Measurements from ENCODE around the gene FIZ1.

Gene FIZ1

GRCh38 chr19:55593096-55593772 is 6.1 kb downstream of the FIZ1 start:
- TF ChIP-seq, protein P1, sequence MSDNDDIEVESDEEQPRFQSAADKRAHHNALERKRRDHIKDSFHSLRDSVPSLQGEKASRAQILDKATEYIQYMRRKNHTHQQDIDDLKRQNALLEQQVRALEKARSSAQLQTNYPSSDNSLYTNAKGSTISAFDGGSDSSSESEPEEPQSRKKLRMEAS (IDR thresholded peaks at IDR 0.05; ENCODE audit: low read depth, low read length), result no peak
- TF ChIP-seq, protein P2, sequence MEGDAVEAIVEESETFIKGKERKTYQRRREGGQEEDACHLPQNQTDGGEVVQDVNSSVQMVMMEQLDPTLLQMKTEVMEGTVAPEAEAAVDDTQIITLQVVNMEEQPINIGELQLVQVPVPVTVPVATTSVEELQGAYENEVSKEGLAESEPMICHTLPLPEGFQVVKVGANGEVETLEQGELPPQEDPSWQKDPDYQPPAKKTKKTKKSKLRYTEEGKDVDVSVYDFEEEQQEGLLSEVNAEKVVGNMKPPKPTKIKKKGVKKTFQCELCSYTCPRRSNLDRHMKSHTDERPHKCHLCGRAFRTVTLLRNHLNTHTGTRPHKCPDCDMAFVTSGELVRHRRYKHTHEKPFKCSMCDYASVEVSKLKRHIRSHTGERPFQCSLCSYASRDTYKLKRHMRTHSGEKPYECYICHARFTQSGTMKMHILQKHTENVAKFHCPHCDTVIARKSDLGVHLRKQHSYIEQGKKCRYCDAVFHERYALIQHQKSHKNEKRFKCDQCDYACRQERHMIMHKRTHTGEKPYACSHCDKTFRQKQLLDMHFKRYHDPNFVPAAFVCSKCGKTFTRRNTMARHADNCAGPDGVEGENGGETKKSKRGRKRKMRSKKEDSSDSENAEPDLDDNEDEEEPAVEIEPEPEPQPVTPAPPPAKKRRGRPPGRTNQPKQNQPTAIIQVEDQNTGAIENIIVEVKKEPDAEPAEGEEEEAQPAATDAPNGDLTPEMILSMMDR (IDR thresholded peaks at IDR 0.05; ENCODE audit: low read depth, low read length), result no peak
- no peak for TF ChIP-seq POLR2A (IDR thresholded peaks at IDR 0.05; ENCODE audit: extremely low read depth, insufficient read length)
- TF ChIP-seq MYC (IDR thresholded peaks at IDR 0.05; ENCODE audit: low read depth, low read length), result no peak
- no peak overlapping the region for H3K4me3 ChIP-seq (ENCODE audit: low read depth, low read length)

DNA sequence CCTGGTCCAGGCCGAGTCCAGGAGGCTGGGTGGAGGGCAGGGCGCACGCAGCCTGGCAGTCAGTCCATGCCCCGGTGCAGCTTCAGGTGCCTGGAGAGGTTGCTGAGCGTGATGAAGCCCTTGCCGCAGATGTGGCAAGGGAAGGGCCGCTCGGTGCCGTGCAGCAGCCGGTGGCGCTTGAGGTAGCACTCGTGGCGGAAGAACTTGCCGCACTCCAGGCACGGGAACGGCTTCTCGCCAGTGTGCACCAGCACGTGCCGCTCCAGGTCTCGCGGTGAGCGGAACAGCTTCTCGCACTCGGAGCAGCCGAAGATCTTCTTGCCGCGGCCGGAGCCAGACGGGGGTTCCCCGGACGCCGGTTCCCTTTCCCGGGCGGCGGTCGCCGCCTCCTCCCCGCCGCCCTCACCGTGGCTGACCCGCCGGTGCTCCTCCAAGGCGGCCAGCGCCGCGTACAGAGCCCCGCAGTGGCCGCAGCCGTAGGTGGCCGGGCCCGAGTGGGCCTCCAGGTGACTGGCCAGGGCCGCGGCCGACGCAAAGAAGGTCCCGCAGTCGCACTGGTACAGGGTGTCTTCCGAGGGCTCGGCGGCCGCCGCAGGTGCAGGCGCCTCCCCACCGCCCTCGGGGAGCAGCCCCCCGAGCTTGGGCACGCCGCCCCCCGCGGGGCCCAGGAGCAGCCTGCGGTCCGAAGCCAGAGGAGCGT is 6.8 kb downstream of the FIZ1 start:
- no peak overlapping the region for H3K4me3 ChIP-seq (ENCODE audit: low read depth, low read length)
- no peak for DNase-seq (ENCODE audit: low read depth)
- TF ChIP-seq, protein P2 (IDR thresholded peaks at IDR 0.05; ENCODE audit: low read depth, low read length), result no peak
- TF ChIP-seq, protein P1 (IDR thresholded peaks at IDR 0.05; ENCODE audit: low read depth, low read length), result no peak
- TF ChIP-seq POLR2A (IDR thresholded peaks at IDR 0.05; ENCODE audit: extremely low read depth, insufficient read length) (no peak), MYC (IDR thresholded peaks at IDR 0.05; ENCODE audit: low read depth, low read length) (no peak)

More at GRCh38 chr19:55593096-55593772, 6.1 kb downstream of the FIZ1 start:
- DNase-seq (ENCODE audit: low read depth), result no peak

- TF ChIP-seq MYC (IDR thresholded peaks at IDR 0.05; ENCODE audit: low read depth, low read length), result no peak
- TF ChIP-seq, protein P2 (IDR thresholded peaks at IDR 0.05; ENCODE audit: low read depth, low read length), result no peak
- TF ChIP-seq, protein P1 (IDR thresholded peaks at IDR 0.05; ENCODE audit: low read depth, low read length), result no peak
- no peak for TF ChIP-seq POLR2A (IDR thresholded peaks at IDR 0.05; ENCODE audit: extremely low read depth, insufficient read length)
- peak; percentile 20 for DNase-seq (ENCODE audit: low read depth)
- H3K4me3 ChIP-seq (ENCODE audit: low read depth, low read length), result no peak overlapping the region
Measured at GRCh38 chr19:55591555-55591954, 7.8 kb downstream of the FIZ1 start.

- no peak for TF ChIP-seq POLR2A (IDR thresholded peaks at IDR 0.05; ENCODE audit: extremely low read depth, insufficient read length)
- TF ChIP-seq, protein P1 (IDR thresholded peaks at IDR 0.05; ENCODE audit: low read depth, low read length), result no peak
- TF ChIP-seq, protein P2 (IDR thresholded peaks at IDR 0.05; ENCODE audit: low read depth, low read length), result no peak
- no peak for TF ChIP-seq MYC (IDR thresholded peaks at IDR 0.05; ENCODE audit: low read depth, low read length)
- DNase-seq (ENCODE audit: low read depth), result peak; percentile 25
Measured at GRCh38 chr19:55590617-55591016, 8.7 kb downstream of the FIZ1 start.

GRCh38 chr19:55590109-55590508 is 9.2 kb downstream of the FIZ1 start:
- H3K4me3 ChIP-seq (ENCODE audit: low read depth, low read length), result no peak overlapping the region
- DNase-seq (ENCODE audit: low read depth), result no peak
- no peak for TF ChIP-seq MYC (IDR thresholded peaks at IDR 0.05; ENCODE audit: low read depth, low read length)
- TF ChIP-seq, protein P1 (IDR thresholded peaks at IDR 0.05; ENCODE audit: low read depth, low read length), result no peak
- TF ChIP-seq, protein P2 (IDR thresholded peaks at IDR 0.05; ENCODE audit: low read depth, low read length), result no peak
- TF ChIP-seq POLR2A (IDR thresholded peaks at IDR 0.05; ENCODE audit: extremely low read depth, insufficient read length), result no peak

More at GRCh38 chr19:55590617-55591016, 8.7 kb downstream of the FIZ1 start:
- H3K4me3 ChIP-seq (ENCODE audit: low read depth, low read length), result no peak overlapping the region

All from NB4 (cell line).